Esophagus muscularis mucosa (tissue), 4 donors: ENCODE data around the gene ATP5PD. TPM values are rescaled to one million over a fixed set of nuclear protein-coding genes. Genes with fewer than 3 reads are reported as not detected.

Source experiments
- DNase-seq: peaks from one replicate; pipeline ENCODE4 v3.0.0-alpha.2; 2017; ENCODE audit errors: extremely low spot score
- H3K27ac ChIP-seq, 4 donors: fragments of 200-600 bp; sonication (generic); replicated peaks in 1 of 4; 1 replicate in 3 of 4; 2 replicates in 1 of 4; pipeline ENCODE4 v1.5.1; 2016 to 2019; ENCODE audit warnings: mild to moderate bottlenecking in 1 of 4
- H3K27me3 ChIP-seq, 4 donors: fragments of 200-600 bp; sonication (generic); one replicate each; pipeline versions ENCODE4 v1.5.1 to v1.6.0; 2016 to 2019
- H3K36me3 ChIP-seq, 4 donors: fragments of 200-600 bp; sonication (generic); one replicate each; pipeline ENCODE4 v1.5.1; 2016 to 2019
- H3K4me1 ChIP-seq, 4 donors: fragments of 200-600 bp; sonication (generic); one replicate each; pipeline ENCODE4 v1.5.1; 2016 to 2019
- H3K4me3 ChIP-seq, 4 donors: fragments of 200-600 bp; sonication (generic); 1 replicate in 2 of 4; 2 replicates in 2 of 4; pipeline ENCODE4 v1.5.1; 2016 to 2019; ENCODE audit warnings: mild to moderate bottlenecking in 4 of 4, moderate library complexity in 1 of 4
- H3K9me3 ChIP-seq, 4 donors: fragments of 200-600 bp; sonication (generic); 1 replicate in 3 of 4; 2 replicates in 1 of 4; pipeline ENCODE4 v1.5.1; 2016 to 2019
- EP300 ChIP-seq: sonication (generic); formaldehyde crosslinking; IDR thresholded peaks from one replicate; pipeline ENCODE4 v1.6.1; 2017; ENCODE audit warnings: antibody characterized with exemption
- POLR2A ChIP-seq: fragments of 450-650 bp; IDR thresholded peaks from one replicate; pipeline ENCODE4 v1.6.1; 2017; ENCODE audit warnings: antibody characterized with exemption, moderate library complexity, mild to moderate bottlenecking, low read depth
- POLR2AphosphoS5 ChIP-seq, 2 donors: sonication (generic); formaldehyde crosslinking; IDR thresholded peaks; one replicate each; pipeline ENCODE4 v1.6.1; 2017; ENCODE audit warnings: antibody characterized with exemption in 2 of 2
- WGBS: methylation state at CpG from one replicate; pipeline ENCODE4 v1.1.5; 2018; 5-methylcytosine and 5-hydroxymethylcytosine counted together
- intact Hi-C: fragments of 100-400 bp; cut with DNase I; formaldehyde crosslinking; loops from one replicate; pipeline ENCODE4 v1.15.1; 2023
- total RNA-seq, 4 donors: library from RNA; depleted of rRNA; stranded (reverse); fragments of >200 nt; gene quantifications; one replicate each; pipeline versions ENCODE4 v1.1.0 to v1.2.1, GENCODE V29; 2016
- TF ChIP-seq, protein P1 (sequence below), 3 experiments: fragments of 200-600 bp in 2 of 3; fragments of 450-650 bp in 1 of 3; sonication (generic) in 2 of 3; IDR thresholded peaks; one replicate each; pipeline ENCODE4 v1.5.1; 2017 to 2019; ENCODE audit warnings: antibody characterized with exemption in 3 of 3, mild to moderate bottlenecking in 2 of 3, moderate library complexity in 1 of 3

Gene ATP5PD
- total RNA-seq, 4 donors from 2014 or later: 202 to 388 (median 256) TPM

- Histone ChIP-seq H3K4me1 (peaks cover 0 to 18% (median 0%) of the 10 kb centered on the region in 4 donors), H3K9me3 (no peaks in the 10 kb centered on the region), H3K27me3 (no peaks in the 10 kb centered on the region), H3K36me3 (peaks cover 32 to 67% (median 62%) of the 10 kb centered on the region in 4 donors), H3K27ac (no peak overlapping the region), H3K4me3 (no peak overlapping the region)
- no peak for DNase-seq
- WGBS: 79% methylated on average over 5 of the region's 15 CpGs
- TF ChIP-seq, protein P1, sequence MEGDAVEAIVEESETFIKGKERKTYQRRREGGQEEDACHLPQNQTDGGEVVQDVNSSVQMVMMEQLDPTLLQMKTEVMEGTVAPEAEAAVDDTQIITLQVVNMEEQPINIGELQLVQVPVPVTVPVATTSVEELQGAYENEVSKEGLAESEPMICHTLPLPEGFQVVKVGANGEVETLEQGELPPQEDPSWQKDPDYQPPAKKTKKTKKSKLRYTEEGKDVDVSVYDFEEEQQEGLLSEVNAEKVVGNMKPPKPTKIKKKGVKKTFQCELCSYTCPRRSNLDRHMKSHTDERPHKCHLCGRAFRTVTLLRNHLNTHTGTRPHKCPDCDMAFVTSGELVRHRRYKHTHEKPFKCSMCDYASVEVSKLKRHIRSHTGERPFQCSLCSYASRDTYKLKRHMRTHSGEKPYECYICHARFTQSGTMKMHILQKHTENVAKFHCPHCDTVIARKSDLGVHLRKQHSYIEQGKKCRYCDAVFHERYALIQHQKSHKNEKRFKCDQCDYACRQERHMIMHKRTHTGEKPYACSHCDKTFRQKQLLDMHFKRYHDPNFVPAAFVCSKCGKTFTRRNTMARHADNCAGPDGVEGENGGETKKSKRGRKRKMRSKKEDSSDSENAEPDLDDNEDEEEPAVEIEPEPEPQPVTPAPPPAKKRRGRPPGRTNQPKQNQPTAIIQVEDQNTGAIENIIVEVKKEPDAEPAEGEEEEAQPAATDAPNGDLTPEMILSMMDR (IDR thresholded peaks at IDR 0.05): no peak
- TF ChIP-seq POLR2AphosphoS5 (IDR thresholded peaks at IDR 0.05): no peak
- no peak for TF ChIP-seq POLR2A
- TF ChIP-seq EP300: no peak
- intact Hi-C loops: no loop called here
Measured at GRCh38 chr17:75001915-75002843, 44.6 kb downstream of the ATP5PD start.

DNA sequence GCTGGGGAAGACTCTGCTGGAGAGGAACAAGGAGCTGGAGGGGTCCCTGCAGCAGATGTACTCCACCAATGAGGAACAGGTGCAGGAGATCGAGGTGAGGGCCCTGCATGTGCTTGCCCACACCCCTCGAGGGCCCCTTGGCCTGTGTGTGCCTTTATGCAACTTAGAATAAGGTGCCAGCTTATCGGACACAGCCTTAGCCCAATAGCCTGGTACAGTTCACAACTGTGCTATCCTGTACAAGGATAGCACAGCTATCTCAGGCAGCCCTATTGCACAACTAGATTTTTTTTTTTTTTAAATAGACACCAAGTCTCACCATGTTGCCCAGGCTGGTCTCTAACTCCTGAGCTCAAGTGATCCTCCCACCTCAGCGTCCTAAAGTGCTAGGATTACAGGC is 47.2 kb downstream of the ATP5PD start:
- Histone ChIP-seq H3K27ac (no peak overlapping the region), H3K9me3 (no peaks in the 10 kb centered on the region), H3K36me3 (peaks cover 32 to 58% (median 53%) of the 10 kb centered on the region in 4 donors), H3K4me3 (no peak overlapping the region), H3K4me1 (peaks cover 0 to 18% (median 0%) of the 10 kb centered on the region in 4 donors), H3K27me3 (no peaks in the 10 kb centered on the region)
- intact Hi-C loops: no loop called here
- WGBS: 84% methylated on average over 4 of the region's 4 CpGs
- TF ChIP-seq POLR2AphosphoS5 (IDR thresholded peaks at IDR 0.05): no peak
- TF ChIP-seq, protein P1 (IDR thresholded peaks at IDR 0.05): no peak
- no peak for TF ChIP-seq POLR2A
- no peak for TF ChIP-seq EP300
- no peak for DNase-seq

DNA sequence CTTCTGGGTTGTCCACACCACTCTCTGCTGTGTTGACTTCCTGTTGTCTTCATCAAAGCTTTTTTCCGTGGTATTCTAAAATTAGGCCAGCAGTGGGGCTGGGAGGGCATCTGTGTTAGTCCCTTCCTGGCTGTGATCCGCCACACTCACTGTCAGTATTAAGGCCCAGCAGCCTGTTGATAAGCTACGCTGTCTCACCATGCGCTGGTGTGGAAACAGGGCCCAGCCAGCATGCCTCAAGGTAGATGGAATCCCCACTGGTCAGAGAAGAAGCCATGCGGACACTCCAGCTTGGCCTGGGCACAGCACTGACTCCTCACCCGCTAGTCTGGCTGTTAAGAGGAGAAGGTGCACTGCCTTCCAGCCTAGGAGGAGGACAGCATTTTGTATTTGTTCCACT is 48.0 kb downstream of the ATP5PD start:
- 85% methylated on average over 3 of the region's 6 CpGs for WGBS
- intact Hi-C loops: no loop called here
- no peaks in the 10 kb centered on the region for H3K27me3 ChIP-seq
- DNase-seq: no peak
- H3K4me3 ChIP-seq: no peak overlapping the region
- peaks cover under 1 to 21% (median 1%) of the 10 kb centered on the region in 4 donors for H3K4me1 ChIP-seq
- peaks cover 28 to 58% (median 46%) of the 10 kb centered on the region in 4 donors for H3K36me3 ChIP-seq
- H3K9me3 ChIP-seq: no peaks in the 10 kb centered on the region
- H3K27ac ChIP-seq: no peak overlapping the region
- TF ChIP-seq POLR2AphosphoS5 (IDR thresholded peaks at IDR 0.05) (no peak), EP300 (no peak), POLR2A (no peak)
- TF ChIP-seq, protein P1 (IDR thresholded peaks at IDR 0.05): no peak

DNA sequence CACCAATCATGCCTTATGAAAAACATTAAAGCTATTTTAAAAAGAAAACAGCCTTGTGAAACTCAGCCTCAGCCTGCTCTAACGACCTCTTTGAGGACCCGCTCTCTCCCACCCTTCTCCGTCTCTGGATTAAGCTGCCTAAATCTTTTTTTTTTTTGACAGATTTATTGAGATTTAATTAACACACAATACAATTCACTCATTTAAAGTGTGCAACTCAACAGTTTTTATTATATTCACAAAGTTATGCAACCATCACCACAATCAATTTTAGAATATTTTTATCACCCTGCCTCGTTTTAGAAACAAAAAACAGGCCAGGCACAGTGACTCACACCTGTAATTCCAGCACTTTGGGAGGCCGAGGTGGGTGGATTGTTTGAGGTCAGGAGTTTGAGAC is 50.9 kb downstream of the ATP5PD start:
- intact Hi-C loops: no loop called here
- Histone ChIP-seq H3K4me3 (no peak overlapping the region), H3K4me1 (peaks cover 12 to 33% (median 14%) of the 10 kb centered on the region in 4 donors), H3K9me3 (no peaks in the 10 kb centered on the region), H3K27me3 (no peaks in the 10 kb centered on the region), H3K36me3 (peaks cover 6 to 31% (median 18%) of the 10 kb centered on the region in 4 donors), H3K27ac (no peak overlapping the region)
- 89% methylated on average over 5 of the region's 5 CpGs for WGBS
- DNase-seq: no peak
- TF ChIP-seq, protein P1 (IDR thresholded peaks at IDR 0.05): no peak
- TF ChIP-seq POLR2AphosphoS5 (IDR thresholded peaks at IDR 0.05): no peak
- TF ChIP-seq EP300: no peak
- TF ChIP-seq POLR2A: no peak
